ENCODE results near the gene RASGRP3. TPM values are rescaled to one million over a fixed set of nuclear protein-coding genes. Genes with fewer than 3 reads are reported as not detected.
"Not testable (repeated sequence)": the region's sequence is repeated elsewhere in the genome, so short reads cannot be mapped to it uniquely, and the experiment has no call there.

The RASGRP3 gene
- total RNA-seq = 4.3 TPM

GRCh38 chr2:33476131-33476792 is at the start of gene RASGRP3:
Gene RASGRP3, plus strand, starts transcription at chr2:33476649. Its CDS starts 38,488 bp downstream, at chr2:33515137.
- ATAC-seq = peak; percentile 67

- ATAC-seq = no peak
These were observed 49.7 kb upstream of the RASGRP3 start for GRCh38 chr2:33426666-33427231.

GRCh38 chr2:33430077-33430476 is 46.4 kb upstream of the RASGRP3 start:
- ATAC-seq = no peak

GRCh38 chr2:33430856-33431255 is 45.6 kb upstream of the RASGRP3 start:
- no peak for ATAC-seq

GRCh38 chr2:33432871-33433270 is 43.6 kb upstream of the RASGRP3 start:
- no peak for ATAC-seq

GRCh38 chr2:33433279-33434235 is 42.9 kb upstream of the RASGRP3 start:
- no peak for ATAC-seq

- no peak for ATAC-seq
These were observed 40.9 kb upstream of the RASGRP3 start for GRCh38 chr2:33435518-33435917.

- no peak for ATAC-seq
These were observed 40.4 kb upstream of the RASGRP3 start for GRCh38 chr2:33436083-33436482.

- ATAC-seq = no peak
These were observed 39.2 kb upstream of the RASGRP3 start for GRCh38 chr2:33437297-33437696.

- no peak for ATAC-seq
These were observed 38.6 kb upstream of the RASGRP3 start for GRCh38 chr2:33437815-33438214.

- ATAC-seq = peak; percentile 60
These were observed 35.1 kb upstream of the RASGRP3 start for GRCh38 chr2:33441235-33441810.

- not testable (repeated sequence) for ATAC-seq
These were observed 34.4 kb upstream of the RASGRP3 start for GRCh38 chr2:33442052-33442451.

- ATAC-seq = no peak
These were observed 33.8 kb upstream of the RASGRP3 start for GRCh38 chr2:33442528-33443079.

GRCh38 chr2:33443274-33443829 is 33.1 kb upstream of the RASGRP3 start:
- no peak for ATAC-seq

GRCh38 chr2:33444967-33445366 is 31.5 kb upstream of the RASGRP3 start:
- no peak for ATAC-seq

GRCh38 chr2:33448220-33448899 is 28.1 kb upstream of the RASGRP3 start:
- ATAC-seq = no peak

- ATAC-seq = no peak
These were observed 25.2 kb upstream of the RASGRP3 start for GRCh38 chr2:33451214-33451613.

- ATAC-seq = no peak
These were observed 24.6 kb upstream of the RASGRP3 start for GRCh38 chr2:33451825-33452224.

GRCh38 chr2:33452545-33452944 is 23.9 kb upstream of the RASGRP3 start:
- no peak for ATAC-seq

- ATAC-seq = no peak
These were observed 22.5 kb upstream of the RASGRP3 start for GRCh38 chr2:33453905-33454479.

GRCh38 chr2:33457556-33458247 is 18.7 kb upstream of the RASGRP3 start:
- ATAC-seq = no peak
